NCI-H345 (cell line): Measurements from ENCODE around the gene PCNT.
"Not testable (repeated sequence)": the region's sequence is repeated elsewhere in the genome, so short reads cannot be mapped to it uniquely, and the experiment has no call there.

Source experiments
- DNase-seq: peaks from one replicate; lab custom pipeline; 2025; lab: John Stamatoyannopoulos, UW

Gene PCNT

GRCh38 chr21:46308431-46308830 lies 15.5 kb upstream of the PCNT start:
- DNase-seq, result no peak

DNA sequence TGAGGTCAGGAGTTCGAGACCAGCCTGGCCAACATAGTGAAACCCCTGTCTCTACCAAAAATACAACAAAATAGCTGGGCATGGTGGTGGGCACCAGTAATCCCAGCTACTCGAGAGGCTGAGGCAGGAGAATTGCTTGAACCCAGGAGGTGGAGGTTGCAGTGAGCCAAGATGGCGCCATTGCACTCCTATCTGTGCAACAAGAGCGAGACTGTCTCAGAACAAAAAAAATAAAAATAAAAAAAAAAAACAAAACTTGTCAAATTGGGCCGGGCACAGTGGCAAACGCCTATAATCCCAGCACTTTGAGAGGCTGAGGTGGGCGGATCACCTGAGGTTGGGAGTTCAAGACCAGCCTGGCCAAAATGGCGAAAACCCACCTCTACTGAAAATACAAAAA lies 13.7 kb upstream of the PCNT start:
- DNase-seq, result not testable (repeated sequence)

DNA sequence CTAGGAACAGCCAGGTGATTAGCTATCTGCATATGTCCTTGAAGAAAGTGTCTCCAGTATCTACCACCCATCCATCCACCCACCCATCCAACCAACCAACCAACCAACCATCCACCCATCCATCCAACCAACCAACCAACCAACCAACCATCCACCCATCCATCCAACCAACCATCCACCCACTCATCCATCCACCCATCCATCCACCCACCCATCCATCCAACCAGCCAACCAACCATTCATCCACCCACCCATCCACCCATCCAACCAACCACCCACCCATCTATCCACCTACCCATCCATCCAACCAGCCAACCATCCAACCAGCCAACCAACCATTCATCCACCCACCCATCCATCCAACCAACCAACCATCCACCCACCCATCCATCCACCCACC lies 12.4 kb upstream of the PCNT start:
- no peak for DNase-seq

DNA sequence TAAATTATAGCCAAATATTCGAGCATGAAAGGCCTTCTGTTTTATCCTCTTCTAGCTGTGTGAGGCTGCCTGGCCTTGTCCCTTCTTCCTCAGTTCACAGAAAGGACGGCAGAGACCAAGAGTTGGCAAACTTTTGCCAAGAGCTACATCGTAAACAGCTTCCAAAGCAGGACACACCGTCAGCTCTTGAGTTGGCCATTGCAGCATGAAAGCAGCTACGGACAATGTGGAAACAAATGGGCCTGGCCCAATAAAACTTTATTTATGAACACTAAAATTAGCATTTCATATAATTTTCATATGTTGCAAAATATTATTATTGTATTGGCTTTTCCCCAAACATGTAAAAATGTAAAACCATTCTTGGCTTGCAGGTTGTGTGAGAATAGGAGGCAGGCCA lies 11.0 kb upstream of the PCNT start:
- DNase-seq, result no peak

- DNase-seq, result no peak
Measured at GRCh38 chr21:46314441-46315020, 9.4 kb upstream of the PCNT start.

DNA sequence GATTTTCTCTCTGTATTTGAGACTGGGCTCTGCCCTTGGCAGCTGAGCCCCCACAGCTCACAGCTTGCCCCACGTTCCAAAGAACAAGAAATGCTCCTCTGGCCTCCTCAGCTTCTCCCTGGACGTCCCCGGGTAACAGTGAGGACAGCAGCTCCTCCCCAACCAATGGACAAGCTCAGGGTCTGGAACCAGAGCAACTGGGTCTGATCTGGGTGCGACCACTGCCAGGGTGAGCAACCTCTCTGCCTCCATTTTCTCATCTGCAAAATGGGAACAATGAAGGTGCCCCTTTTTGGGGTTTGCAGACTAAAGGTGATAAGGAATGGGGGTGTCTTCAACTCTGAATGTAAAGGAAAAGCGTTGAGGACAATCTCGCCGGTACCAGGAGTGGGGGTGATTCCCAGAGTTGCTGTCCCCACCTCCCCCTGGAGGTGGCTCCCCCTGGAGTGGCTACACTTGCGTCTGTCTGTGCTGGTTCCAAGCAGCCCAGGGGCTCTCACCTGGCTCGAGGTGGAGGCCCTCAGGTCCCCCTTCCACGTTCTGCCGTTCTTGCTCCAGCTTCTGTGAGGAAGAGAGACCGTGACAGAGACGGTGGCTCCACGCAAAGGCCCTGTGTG lies 7.1 kb upstream of the PCNT start:
- DNase-seq, result no peak

DNA sequence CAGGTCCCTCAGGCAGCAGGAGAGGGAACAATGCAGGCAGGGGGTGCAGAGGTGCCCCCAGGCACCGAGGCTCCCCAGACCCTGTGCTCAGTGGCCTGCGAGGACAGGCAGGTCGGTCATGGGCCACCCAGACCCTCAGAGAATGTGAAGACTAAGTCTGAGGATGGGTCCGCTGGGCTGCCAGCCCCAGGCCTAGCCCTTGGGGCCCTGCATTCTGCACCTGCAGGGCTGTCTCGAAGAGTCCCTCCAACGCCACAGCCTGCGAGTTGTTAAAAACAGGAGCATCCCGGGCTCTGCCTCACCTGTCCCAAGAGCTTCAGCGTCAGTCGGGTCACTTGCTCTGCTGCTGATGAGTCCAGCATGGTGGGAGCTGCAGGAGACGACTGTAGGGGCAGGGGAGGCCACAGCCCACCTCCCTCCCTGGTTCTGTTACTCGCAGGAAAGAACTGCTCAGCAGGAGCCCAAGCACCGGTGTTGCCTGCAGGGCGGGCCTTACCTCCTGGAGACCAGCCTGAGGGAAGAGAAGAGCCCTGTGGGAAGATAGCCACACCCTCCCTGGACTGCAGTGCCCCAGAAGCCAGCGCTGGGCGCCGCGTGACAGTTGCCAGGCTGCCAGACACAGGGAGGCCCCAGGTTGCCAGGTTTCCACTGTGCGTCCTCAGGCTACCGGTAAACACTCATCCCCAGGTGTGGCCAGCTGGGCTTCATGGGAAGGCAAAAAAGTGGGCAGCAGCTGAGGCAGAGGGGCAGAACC lies 6.1 kb upstream of the PCNT start:
- peak; percentile 97 for DNase-seq

GRCh38 chr21:46318464-46318845 lies 5.5 kb upstream of the PCNT start:
- DNase-seq, result no peak

- DNase-seq, result no peak
Measured at GRCh38 chr21:46319186-46319585, 4.8 kb upstream of the PCNT start.

DNA sequence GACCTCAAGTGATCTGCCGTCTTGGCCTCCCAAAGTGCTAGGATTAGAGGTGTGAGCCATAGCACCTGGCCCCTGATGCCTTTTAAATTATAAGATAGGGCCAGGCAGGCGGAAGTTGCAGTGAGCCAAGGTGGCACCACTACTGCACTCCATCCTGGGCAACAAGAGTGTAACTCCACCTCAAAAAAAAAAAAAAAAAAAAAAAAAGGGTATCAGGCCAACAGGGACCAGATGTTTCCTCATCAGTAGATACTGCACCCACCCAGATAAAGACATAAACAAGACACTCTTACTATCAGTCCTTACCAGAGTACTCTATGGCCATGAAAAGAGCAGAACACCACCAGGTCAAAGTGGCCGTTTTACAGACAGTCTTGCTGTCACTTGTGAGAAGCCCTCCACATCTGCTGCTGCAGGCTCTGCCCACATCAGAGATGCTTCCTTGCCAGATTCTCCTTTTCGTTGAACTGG lies 3.6 kb upstream of the PCNT start:
- no peak for DNase-seq

GRCh38 chr21:46322351-46323226 lies 1.4 kb upstream of the PCNT start:
- DNase-seq, result no peak

DNA sequence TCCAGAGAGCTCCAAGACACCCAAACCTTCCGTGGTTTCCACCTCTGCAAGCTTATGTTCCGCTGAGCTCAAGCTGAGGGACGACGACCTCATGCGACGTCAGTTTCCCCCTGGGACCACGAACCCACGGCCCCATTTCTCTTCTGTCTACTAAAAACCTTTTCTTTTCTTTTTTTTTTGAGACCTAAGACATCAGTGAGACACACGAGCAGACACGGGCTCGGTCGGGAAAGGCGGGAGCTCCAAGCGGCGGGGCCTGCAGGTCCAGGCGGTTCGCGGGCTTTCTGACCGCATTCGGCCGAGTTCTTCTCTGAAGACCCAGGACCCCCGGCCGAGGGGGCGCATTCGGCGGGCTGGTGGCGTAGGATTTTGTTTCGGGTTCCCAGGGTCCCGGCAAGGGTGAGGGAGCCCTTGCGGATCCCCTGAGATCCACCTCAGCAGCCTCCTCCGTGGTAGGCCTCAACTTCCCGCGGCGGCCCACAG lies 688 bp upstream of the PCNT start:
- DNase-seq, result no peak

DNA sequence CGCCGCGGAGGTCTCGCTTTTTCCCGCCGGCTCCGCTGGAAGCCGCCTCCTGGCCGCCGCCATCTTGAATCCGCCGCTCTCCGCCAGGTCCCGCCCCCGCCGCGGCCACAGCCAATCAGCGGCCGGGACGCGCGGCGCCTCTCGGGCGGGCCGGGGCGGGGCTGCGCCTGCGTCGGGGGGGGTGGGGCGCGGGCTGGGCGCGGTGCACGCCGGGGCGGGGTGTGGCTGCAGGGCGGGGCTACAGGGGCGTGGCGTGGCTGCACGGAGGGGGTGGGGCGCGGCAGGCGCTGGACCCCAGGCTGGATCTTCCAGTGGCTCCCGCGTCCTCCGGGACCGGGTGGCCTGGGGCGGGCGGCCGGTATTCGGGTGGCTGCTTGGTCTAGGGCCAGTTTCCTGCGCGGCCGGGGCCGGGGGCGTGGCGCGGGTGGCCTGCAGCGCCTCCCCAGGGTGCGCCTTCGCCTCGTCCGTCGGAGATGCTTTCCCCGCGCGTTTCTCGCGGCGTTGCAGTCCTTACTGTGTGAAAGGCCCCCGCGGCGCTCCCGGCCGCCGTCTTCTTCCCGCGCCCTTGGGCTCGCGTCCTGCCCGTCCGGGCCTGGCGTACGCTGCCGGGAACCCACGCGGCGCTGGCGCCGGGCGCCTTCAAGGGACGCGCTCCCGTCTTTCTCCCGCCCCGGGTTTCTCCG lies 575 bp downstream of the PCNT start:
- peak; percentile 92 for DNase-seq

DNA sequence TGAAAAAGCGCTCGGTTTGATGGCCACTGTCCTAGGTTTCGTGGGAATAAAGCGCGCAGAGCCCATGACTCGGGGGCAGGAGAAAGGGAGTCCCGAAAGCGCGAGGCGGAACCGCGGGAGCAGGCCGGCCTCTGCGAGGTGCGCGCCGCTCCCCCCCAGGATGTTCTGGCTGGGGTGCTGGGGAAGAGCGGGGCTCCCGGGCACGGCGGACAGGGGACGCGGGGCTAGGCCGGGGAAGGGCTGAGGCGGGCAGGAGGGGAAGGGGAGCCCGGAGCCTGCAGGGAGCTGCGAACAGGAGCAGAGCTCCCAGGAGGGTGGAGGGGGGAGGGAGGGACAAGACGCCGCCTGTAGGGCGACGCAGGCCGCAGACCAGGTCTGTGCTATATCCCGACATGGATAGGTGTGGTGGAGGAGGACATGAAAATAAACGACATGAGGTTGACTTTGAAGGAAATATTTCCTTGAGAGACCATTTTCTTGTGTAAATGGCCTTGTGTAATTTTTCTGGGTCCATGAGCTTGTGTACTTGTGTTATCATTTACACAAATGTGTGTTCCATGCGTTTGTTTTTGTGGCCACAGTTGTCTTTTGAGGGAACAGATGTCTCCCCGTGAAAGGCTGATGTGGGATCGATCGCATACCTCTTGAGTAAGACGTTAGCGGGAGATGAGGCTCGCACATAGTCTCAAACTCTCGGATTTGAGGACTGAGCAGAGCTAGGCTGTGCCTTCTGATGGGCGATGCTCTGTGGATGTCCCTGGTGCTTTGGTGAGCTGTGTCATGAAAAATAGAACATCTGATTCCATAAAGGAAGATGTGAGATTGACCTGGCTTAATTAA lies 1.3 kb downstream of the PCNT start:
- peak; percentile 64 for DNase-seq

- no peak for DNase-seq
Measured at GRCh38 chr21:46326110-46326703, 2.3 kb downstream of the PCNT start.

- no peak for DNase-seq
Measured at GRCh38 chr21:46327711-46328110, 3.8 kb downstream of the PCNT start.

DNA sequence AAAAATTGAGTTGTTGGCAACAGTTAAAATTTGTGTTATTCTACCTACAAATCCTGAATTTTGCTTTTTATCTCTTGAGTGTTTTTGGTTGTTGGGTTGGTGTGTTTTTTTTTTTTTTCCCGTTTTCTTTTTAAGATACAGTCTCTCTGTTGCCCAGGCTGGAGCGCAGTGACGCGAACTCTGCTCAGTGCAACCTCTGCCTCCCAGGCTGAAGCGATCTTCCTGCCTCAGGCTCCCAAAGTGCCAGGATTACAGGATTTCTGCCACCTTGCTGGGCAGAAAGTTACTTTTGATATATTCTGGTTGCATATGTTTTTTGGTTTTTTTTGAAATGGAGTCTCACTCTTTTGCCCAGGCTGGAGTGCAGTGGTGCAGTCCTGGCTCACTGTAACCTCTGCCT lies 4.2 kb downstream of the PCNT start:
- no peak for DNase-seq

- no peak for DNase-seq
Measured at GRCh38 chr21:46329796-46330195, 5.8 kb downstream of the PCNT start.

GRCh38 chr21:46334351-46335140 lies 10.6 kb downstream of the PCNT start:
- DNase-seq, result no peak

- no peak for DNase-seq
Measured at GRCh38 chr21:46336603-46337002, 12.6 kb downstream of the PCNT start.
